Eye (tissue), 1 donor: Measurements from ENCODE around the gene ZNRF3.
"Not testable (repeated sequence)": the region's sequence is repeated elsewhere in the genome, so short reads cannot be mapped to it uniquely, and the experiment has no call there.

Experiments
- DNase-seq: peaks from one replicate; pipeline ENCODE4 v3.0.0-alpha.2; 2015

Gene ZNRF3

DNA sequence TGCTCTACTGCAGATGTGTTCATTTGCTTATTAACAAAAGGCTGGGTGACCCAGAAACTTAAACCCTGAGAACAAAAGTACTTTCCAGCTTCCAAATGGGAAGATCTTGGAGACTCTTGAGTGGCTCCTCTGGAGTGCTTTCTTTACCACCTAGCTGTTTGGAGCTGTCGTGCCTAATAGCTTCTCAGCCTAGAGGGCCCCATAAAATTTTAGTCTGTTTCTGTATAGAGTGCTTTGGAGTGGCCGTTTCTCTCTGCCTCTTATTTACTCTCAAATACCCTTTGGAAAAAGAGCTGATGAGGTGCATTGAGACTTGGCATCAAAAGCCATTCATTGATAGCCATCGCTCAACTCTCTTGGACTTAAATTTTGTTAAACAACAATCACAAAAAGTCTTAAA is 50.7 kb downstream of the ZNRF3 start:
- no peak for DNase-seq

- no peak for DNase-seq
Measured at GRCh38 chr22:28935140-28935539, 51.8 kb downstream of the ZNRF3 start.

- no peak for DNase-seq
Measured at GRCh38 chr22:28935713-28936112, 52.3 kb downstream of the ZNRF3 start.

- DNase-seq, result no peak
Measured at GRCh38 chr22:28936200-28936599, 52.8 kb downstream of the ZNRF3 start.

DNA sequence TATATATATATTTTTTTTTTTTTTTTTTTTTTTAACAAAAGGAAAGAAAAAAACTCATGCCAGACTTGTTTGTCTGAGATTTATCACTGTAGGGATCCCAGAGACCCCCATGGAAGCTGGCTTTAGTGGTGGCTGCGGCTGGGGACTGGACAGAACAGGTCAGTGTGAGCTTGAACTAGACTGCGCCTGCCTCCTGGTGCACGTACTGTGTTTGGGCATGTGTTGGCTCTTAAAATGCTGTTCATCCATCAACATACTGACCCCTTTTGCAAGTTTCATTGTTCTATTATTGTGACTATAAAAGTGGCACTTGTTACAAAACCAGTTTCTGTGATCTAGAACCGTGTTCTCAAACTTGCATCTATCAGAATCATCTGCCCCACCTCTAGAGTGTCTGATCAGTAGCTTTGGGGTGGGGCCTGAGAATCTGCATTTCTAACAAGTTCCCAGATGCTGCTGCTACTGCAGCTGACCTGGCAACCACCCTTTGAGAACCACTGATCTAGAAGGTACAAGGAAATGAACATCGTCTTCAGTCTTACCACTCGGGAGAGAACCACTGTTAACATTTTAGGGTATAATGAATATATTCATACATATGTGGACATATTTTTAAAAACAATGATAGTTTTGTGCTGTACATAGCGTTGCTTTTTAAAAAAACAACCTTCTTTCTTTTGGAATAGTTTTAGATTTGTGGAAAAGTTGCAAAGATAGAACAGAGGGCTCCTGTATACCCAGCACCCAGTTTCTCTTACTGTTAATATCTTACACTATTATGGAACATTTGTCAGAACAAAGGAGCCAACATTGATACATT is 54.0 kb downstream of the ZNRF3 start:
- DNase-seq, result no peak

- no peak for DNase-seq
Measured at GRCh38 chr22:28938286-28938833, 55.0 kb downstream of the ZNRF3 start.

GRCh38 chr22:28939394-28939793 is 56.0 kb downstream of the ZNRF3 start:
- no peak for DNase-seq

DNA sequence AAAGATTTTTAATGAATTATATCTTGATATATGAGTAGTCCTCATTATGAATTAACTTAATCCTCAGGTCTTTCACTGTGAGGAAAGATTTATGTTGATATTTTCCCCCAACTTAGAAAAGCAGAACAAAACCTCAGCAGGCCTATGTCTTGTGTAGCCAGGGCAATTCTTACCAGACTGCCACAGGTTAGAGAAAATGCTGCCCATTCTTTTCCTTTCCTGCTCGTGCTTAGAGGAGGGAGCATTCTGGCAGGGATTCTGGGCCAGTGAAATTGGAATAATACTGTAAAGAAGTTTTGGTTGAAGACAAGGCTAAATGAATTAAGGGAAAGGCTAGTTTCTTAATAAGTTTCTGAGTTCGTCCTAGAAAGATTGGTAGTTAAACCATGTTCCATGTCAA is 56.6 kb downstream of the ZNRF3 start:
- no peak for DNase-seq

DNA sequence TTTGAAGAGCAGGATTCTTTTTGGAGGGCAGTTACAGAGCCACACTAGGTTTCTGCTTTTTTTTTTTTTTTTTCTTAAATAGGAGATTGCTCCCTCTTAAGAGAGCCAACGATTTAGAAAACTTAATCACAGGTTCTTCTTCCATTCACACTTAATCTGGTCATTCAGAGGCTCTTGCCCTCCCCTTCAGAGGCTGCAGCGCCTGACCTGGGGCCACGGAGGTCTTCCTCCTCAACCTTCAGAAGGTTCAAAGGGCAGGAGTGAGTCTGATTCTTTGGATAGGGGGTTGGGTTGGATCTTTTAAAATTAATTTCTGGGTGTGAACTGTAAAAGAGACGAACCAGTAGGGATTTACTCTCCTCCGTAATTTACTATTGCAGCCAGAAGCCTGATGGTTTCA is 57.1 kb downstream of the ZNRF3 start:
- no peak for DNase-seq

GRCh38 chr22:28942333-28942732 is 59.0 kb downstream of the ZNRF3 start:
- no peak for DNase-seq

DNA sequence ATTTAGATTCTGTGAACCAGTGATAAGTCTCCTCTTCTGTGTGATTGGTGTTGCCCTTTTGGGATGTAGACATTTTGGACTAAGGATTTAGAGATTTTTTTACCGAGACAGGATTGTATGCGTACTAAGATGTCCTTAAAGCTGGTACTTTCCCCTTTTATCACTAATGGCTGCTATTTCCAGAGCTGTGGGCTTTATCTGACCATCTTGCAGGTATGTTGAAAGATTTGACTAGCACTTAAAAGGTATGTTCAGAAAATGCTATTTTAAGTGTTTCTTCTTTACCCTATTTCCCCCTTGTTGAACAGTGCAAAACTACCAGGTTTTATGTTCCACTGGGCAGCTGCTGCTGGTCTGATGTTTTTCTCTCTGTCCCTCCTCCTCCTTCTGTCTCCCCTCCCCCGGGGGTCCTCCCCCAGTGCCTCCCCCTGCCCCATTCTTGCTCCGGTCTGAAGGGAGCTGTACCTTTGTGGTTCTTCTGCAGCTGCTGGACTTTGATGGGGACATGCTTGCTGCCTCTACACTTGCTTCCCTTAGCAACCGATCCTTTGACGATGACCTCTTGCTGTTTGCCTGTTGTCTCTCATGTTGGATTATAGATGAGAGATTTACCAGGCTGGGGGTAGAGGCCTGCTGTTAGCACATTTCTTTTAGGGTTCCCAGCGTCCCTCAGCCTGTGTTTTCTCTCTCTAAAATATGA is 59.6 kb downstream of the ZNRF3 start:
- DNase-seq, result peak; percentile 68

- DNase-seq, result no peak
Measured at GRCh38 chr22:28943501-28943879, 60.1 kb downstream of the ZNRF3 start.

GRCh38 chr22:28947125-28947524 is 63.8 kb downstream of the ZNRF3 start:
- no peak for DNase-seq

- DNase-seq, result no peak
Measured at GRCh38 chr22:28948424-28948823, 65.1 kb downstream of the ZNRF3 start.

DNA sequence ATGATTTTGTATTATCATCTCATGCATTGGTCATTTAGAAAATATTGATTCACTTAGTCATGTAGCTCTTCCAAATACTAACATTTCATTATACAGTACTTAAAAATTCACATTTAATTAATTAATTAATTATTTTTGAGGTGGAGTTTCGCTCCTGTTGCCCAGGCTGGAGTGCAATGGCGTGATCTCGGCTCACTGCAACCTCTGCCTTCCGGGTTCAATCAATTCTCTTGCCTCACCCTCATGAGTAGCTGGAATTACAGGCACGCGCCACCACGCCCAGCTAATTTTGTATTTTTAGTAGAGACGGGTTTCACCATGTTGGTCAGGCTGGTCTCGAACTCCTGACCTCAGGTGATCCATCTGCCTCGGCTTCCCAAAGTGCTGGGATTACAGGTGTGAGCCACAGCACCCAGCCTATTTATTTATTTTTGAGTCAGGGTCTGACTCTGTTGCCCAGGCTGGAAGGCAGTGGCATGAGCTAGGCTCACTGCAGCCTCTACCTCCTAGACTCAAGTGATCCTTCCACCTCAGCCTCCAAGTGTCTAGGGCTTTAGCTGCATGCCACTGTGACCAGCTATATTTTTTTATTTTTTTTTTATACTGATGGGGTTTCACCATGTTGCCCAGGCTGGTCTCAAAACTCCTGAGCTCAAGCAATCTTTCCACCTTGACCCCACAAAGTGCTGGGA is 65.6 kb downstream of the ZNRF3 start:
- DNase-seq, result not testable (repeated sequence)

DNA sequence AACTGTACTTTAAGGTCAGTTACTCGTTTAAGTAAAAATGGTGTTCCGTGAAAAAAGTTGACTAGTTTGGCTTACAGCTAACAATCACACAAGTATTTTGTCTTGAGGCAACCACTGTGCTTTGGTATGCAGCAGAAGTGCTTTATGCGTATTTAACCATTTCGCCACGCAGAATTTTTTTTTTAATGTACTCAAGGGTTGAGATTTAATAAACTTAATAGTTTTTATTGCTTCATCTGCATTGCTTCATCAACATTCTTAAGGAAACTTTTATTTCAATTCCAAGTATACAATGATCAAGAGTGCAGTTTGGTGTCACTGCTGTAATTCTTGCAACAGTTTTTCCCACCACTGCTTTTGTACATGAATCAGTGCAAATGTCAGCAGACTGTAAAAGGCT is 66.4 kb downstream of the ZNRF3 start:
- DNase-seq, result no peak

DNA sequence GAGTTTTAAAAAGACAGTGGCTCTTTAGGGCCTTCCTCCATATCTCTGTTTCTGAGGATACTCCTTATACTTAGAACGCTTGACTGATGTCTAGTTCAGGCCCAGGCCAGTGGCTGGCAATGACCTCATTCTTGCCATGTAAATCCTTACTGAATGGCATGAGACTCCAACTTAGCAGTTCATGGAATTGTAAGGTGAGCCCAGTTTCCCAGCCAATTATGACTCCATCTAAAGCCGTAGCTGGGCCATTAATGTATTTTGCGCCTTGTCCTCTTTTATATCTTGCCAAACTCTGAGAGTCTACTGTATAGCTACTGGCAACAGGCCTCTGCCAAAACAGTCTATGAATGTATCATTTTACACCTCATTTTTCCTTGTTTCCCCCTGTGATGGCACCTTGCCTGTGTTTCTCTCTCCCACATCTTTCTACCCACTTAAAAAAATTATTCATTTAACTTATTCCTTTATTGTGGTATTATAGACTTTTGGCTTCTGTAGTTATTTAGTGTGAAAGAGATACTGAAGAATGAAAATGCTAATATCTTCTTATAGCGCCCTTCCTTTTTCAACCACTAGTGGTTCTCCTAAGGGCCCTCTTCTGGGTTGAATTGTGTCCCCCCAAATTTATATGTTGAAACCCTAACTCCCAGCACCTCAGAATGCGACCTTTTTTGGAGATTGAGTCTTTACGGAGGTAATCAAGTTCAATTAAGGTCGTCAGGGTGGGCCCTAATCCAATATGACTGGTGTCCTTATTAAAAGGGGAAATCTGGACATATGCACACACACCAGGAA is 67.4 kb downstream of the ZNRF3 start:
- DNase-seq, result peak; percentile 46

- DNase-seq, result no peak
Measured at GRCh38 chr22:28951530-28951929, 68.2 kb downstream of the ZNRF3 start.

GRCh38 chr22:28951969-28952521 is 68.7 kb downstream of the ZNRF3 start:
- DNase-seq, result peak; percentile 74

DNA sequence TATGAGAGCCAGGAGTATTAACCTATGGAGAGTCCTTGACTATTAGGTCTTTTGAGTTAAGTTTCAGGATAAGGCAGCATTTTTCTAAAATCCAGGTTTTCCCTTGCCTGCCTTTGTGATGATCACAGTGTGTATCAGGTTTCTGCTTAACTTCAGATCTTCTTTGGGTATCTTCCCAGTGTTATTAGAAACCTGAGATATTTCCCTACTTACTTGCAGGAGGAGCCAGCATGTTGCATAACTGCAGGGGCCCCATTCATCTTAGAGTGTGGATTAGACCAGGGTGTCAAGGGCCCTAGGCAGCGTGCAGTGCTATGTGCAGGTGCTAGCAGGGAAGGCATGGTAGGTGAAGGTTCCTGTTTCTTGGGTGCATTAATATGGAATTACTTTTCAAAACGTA is 69.5 kb downstream of the ZNRF3 start:
- peak; percentile 52 for DNase-seq

DNA sequence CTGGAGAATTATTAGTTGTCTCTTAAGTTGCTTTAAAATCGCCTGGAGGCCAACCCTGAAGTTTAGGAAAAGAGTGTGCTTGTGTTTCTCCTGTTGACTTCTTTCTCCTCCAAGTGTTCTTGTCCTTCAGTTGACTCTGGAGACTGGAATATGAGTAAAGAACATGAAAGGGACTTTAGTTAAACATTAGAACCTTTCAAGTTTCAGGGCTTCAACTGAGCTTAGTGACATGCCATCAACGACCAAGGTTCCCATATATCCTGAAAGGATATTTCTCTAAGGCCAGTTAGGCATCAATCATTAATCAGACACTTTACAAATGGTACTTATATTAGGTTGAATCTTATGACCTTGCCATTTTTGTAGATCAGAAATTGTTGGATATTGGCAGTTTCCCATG is 70.0 kb downstream of the ZNRF3 start:
- DNase-seq, result no peak
